Testis (tissue), 2 donors: Measurements from ENCODE around the gene FAM241B.

Experiments used
- CTCF ChIP-seq, 3 experiments: fragments of 450-650 bp in 2 of 3; fragments of 200-600 bp in 1 of 3; sonication (generic) in 1 of 3; IDR thresholded peaks; one replicate each; pipeline ENCODE4 v1.5.1; 2016 to 2019; ENCODE audit warnings: antibody characterized with exemption in 3 of 3, mild to moderate bottlenecking in 2 of 3, moderate library complexity in 1 of 3
- POLR2A ChIP-seq: fragments of 450-650 bp; IDR thresholded peaks from one replicate; pipeline ENCODE4 v1.6.1; 2017; ENCODE audit warnings: antibody characterized with exemption, mild to moderate bottlenecking, moderate library complexity

- TF ChIP-seq CTCF (IDR thresholded peaks at IDR 0.05) (no peak), POLR2A (no peak)
These were observed 16.4 kb downstream of the FAM241B start for GRCh38 chr10:69646185-69647060.
